GM12878 (cell line): ENCODE data around the gene CFAP97. TPM values are rescaled to one million over a fixed set of nuclear protein-coding genes. Genes with fewer than 3 reads are reported as not detected.

Experiments
- BRCA1 ChIP-seq: IDR thresholded peaks from 2 replicates; pipeline ENCODE4 v1.6.1; 2011; ENCODE audit warnings: low read depth, low read length, improper control_type of control experiment
- CBFB ChIP-seq: IDR thresholded peaks from 2 replicates; pipeline ENCODE4 v1.6.1; 2016; ENCODE audit warnings: antibody characterized with exemption, low read depth
- CEBPB ChIP-seq, 2 experiments: fragments of 150-350 bp in 1 of 2; IDR thresholded peaks; 2 replicates each; pipeline ENCODE4 v1.6.1; 2012 to 2014; ENCODE audit warnings: low read depth in 2 of 2, low read length in 2 of 2, borderline replicate concordance in 1 of 2, inconsistent platforms in 1 of 2
- MYC ChIP-seq: IDR thresholded peaks from 2 replicates; pipeline ENCODE4 v1.6.1; 2011; ENCODE audit warnings: mild to moderate bottlenecking, low read length, moderate library complexity, inconsistent platforms; ENCODE audit not compliant: insufficient read depth, insufficient replicate concordance, insufficient read length, severe bottlenecking
- NR2C2 ChIP-seq: IDR thresholded peaks from 2 replicates; pipeline ENCODE4 v1.6.1; 2011; ENCODE audit warnings: borderline replicate concordance, low read depth; ENCODE audit not compliant: control insufficient read depth, insufficient read length
- RB1 ChIP-seq: fragments of 450-650 bp; formaldehyde crosslinking; IDR thresholded peaks from 2 replicates; pipeline ENCODE4 v1.6.1; 2017; ENCODE audit warnings: mild to moderate bottlenecking, borderline replicate concordance
- RCOR1 ChIP-seq: conservative IDR thresholded peaks from 2 replicates; pipeline ENCODE4 v1.6.1; 2012; ENCODE audit warnings: low read depth, low read length, improper control_type of control experiment
- RELA ChIP-seq: fragments of 450-650 bp; IDR thresholded peaks from 2 replicates; pipeline ENCODE4 v1.8.0; 2014; ENCODE audit warnings: borderline replicate concordance; ENCODE audit not compliant: partially characterized antibody
- SMAD5 ChIP-seq: IDR thresholded peaks from 2 replicates; pipeline ENCODE4 v1.6.1; 2016; ENCODE audit warnings: antibody characterized with exemption, low read depth
- TCF3 ChIP-seq: IDR thresholded peaks from 2 replicates; pipeline ENCODE4 v1.6.1; 2012; ENCODE audit warnings: low read depth, mild to moderate bottlenecking, low read length, borderline replicate concordance; ENCODE audit not compliant: insufficient read depth
- TCF7 ChIP-seq: IDR thresholded peaks from 2 replicates; pipeline ENCODE4 v1.6.1; 2014; ENCODE audit warnings: antibody characterized with exemption, borderline replicate concordance
- ZNF24 ChIP-seq: fragments of 450-650 bp; IDR thresholded peaks from 2 replicates; pipeline ENCODE4 v1.6.1; 2017; ENCODE audit warnings: antibody characterized with exemption, mild to moderate bottlenecking
- polyA plus RNA-seq, 11 experiments: library from polyadenylated mRNA; depleted of rRNA in 4 of 11; unstranded in 6 of 11; stranded (reverse) in 5 of 11; fragments of >200 nt; fragmentation: Nextera tagmentation in 4 of 11; fragmentation: Illumina TruSeq in 1 of 11; extraction: Ambion mirVana in 4 of 11; extraction: Trizol in 1 of 11; gene quantifications; 1 replicate in 1 of 11; 2 replicates in 10 of 11; pipeline versions ENCODE4 v1.2.1 to v1.2.3, GENCODE V29; 2011 to 2016; ENCODE audit warnings: inconsistent platforms in 2 of 11, missing spikeins in 2 of 11, low read depth in 1 of 11
- total RNA-seq, 4 experiments: library from RNA; depleted of rRNA in 3 of 4; stranded (reverse); fragments of >200 nt in 3 of 4; fragmentation: Illumina TruSeq in 1 of 4; extraction: Trizol in 1 of 4; gene quantifications; 2 replicates each; pipeline versions ENCODE4 v1.2.1 to v1.2.3, GENCODE V29; 2013 to 2021
- TF ChIP-seq, protein P1 (sequence below): IDR thresholded peaks from 2 replicates; pipeline ENCODE4 v1.6.1; 2011; ENCODE audit warnings: low read depth, mild to moderate bottlenecking, low read length, moderate library complexity, borderline replicate concordance; ENCODE audit errors: extremely low read depth
- TF ChIP-seq, protein P2 (sequence below): fragments of 450-650 bp; IDR thresholded peaks from 2 replicates; pipeline ENCODE4 v1.6.1; 2017; ENCODE audit warnings: antibody characterized with exemption, mild to moderate bottlenecking, moderate library complexity
- TF ChIP-seq, protein P3 (sequence below): IDR thresholded peaks from 2 replicates; pipeline ENCODE4 v1.6.1; 2012; ENCODE audit warnings: improper control_type of control experiment, low read depth, low read length; ENCODE audit not compliant: insufficient replicate concordance
- TF ChIP-seq, protein P4 (sequence below): fragments of 150-350 bp; IDR thresholded peaks from 2 replicates; pipeline ENCODE4 v1.6.1; 2016; ENCODE audit warnings: low read depth, low read length
- TF ChIP-seq, protein P5 (sequence below): fragments of 450-650 bp; IDR thresholded peaks from 2 replicates; pipeline ENCODE4 v1.6.1; 2014; ENCODE audit warnings: mild to moderate bottlenecking

The CFAP97 gene
- total and polyA plus RNA-seq, 10 of the 15 experiments (the other 5 are each of a cell fraction or from before 2014, with no cell fraction given): 26.4 to 62.7 (median 48.0) TPM

DNA sequence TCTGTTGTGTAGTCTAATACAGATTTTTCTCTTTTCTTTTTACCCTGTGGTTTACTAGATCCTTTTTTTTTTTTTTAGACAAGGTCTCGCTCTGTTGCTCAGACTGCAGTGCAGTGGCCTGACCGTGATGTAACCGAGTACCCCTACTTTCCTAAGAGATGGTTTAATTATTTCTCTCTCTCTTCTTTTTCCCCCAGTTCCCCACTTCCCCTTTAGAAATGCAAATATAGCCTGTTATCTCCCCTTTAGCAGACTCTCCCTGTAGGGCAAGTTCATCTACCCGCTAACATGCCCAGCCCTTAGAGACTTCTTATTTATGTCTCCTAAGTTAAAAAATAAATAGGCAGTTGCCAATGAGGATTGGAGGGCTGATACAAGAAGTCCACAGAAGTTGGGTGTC is 10.1 kb upstream of the CFAP97 start (continued):
- no peak for TF ChIP-seq TCF3
- no peak for TF ChIP-seq SMAD5
- TF ChIP-seq TCF7: no peak
- no peak for TF ChIP-seq ZNF24
- 0 out of 2 replicates have a peak, but pooled peaks have one; percentile 15 for TF ChIP-seq CBFB
- TF ChIP-seq CEBPB (IDR thresholded peaks at IDR 0.05; ENCODE audit: borderline replicate concordance in 1 of 2, low read depth in 2 of 2, low read length in 2 of 2): no peak
- no peak for TF ChIP-seq BRCA1
- TF ChIP-seq MYC: no peak
- TF ChIP-seq, protein P1, sequence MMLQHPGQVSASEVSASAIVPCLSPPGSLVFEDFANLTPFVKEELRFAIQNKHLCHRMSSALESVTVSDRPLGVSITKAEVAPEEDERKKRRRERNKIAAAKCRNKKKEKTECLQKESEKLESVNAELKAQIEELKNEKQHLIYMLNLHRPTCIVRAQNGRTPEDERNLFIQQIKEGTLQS: no peak
- TF ChIP-seq RB1: no peak
- no peak for TF ChIP-seq RCOR1
- TF ChIP-seq, protein P2, sequence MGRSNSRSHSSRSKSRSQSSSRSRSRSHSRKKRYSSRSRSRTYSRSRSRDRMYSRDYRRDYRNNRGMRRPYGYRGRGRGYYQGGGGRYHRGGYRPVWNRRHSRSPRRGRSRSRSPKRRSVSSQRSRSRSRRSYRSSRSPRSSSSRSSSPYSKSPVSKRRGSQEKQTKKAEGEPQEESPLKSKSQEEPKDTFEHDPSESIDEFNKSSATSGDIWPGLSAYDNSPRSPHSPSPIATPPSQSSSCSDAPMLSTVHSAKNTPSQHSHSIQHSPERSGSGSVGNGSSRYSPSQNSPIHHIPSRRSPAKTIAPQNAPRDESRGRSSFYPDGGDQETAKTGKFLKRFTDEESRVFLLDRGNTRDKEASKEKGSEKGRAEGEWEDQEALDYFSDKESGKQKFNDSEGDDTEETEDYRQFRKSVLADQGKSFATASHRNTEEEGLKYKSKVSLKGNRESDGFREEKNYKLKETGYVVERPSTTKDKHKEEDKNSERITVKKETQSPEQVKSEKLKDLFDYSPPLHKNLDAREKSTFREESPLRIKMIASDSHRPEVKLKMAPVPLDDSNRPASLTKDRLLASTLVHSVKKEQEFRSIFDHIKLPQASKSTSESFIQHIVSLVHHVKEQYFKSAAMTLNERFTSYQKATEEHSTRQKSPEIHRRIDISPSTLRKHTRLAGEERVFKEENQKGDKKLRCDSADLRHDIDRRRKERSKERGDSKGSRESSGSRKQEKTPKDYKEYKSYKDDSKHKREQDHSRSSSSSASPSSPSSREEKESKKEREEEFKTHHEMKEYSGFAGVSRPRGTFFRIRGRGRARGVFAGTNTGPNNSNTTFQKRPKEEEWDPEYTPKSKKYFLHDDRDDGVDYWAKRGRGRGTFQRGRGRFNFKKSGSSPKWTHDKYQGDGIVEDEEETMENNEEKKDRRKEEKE: no peak
- no peak for TF ChIP-seq NR2C2
- TF ChIP-seq, protein P3, sequence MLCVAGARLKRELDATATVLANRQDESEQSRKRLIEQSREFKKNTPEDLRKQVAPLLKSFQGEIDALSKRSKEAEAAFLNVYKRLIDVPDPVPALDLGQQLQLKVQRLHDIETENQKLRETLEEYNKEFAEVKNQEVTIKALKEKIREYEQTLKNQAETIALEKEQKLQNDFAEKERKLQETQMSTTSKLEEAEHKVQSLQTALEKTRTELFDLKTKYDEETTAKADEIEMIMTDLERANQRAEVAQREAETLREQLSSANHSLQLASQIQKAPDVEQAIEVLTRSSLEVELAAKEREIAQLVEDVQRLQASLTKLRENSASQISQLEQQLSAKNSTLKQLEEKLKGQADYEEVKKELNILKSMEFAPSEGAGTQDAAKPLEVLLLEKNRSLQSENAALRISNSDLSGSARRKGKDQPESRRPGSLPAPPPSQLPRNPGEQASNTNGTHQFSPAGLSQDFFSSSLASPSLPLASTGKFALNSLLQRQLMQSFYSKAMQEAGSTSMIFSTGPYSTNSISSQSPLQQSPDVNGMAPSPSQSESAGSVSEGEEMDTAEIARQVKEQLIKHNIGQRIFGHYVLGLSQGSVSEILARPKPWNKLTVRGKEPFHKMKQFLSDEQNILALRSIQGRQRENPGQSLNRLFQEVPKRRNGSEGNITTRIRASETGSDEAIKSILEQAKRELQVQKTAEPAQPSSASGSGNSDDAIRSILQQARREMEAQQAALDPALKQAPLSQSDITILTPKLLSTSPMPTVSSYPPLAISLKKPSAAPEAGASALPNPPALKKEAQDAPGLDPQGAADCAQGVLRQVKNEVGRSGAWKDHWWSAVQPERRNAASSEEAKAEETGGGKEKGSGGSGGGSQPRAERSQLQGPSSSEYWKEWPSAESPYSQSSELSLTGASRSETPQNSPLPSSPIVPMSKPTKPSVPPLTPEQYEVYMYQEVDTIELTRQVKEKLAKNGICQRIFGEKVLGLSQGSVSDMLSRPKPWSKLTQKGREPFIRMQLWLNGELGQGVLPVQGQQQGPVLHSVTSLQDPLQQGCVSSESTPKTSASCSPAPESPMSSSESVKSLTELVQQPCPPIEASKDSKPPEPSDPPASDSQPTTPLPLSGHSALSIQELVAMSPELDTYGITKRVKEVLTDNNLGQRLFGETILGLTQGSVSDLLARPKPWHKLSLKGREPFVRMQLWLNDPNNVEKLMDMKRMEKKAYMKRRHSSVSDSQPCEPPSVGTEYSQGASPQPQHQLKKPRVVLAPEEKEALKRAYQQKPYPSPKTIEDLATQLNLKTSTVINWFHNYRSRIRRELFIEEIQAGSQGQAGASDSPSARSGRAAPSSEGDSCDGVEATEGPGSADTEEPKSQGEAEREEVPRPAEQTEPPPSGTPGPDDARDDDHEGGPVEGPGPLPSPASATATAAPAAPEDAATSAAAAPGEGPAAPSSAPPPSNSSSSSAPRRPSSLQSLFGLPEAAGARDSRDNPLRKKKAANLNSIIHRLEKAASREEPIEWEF: no peak
- no peak for TF ChIP-seq RELA
- TF ChIP-seq, protein P4, sequence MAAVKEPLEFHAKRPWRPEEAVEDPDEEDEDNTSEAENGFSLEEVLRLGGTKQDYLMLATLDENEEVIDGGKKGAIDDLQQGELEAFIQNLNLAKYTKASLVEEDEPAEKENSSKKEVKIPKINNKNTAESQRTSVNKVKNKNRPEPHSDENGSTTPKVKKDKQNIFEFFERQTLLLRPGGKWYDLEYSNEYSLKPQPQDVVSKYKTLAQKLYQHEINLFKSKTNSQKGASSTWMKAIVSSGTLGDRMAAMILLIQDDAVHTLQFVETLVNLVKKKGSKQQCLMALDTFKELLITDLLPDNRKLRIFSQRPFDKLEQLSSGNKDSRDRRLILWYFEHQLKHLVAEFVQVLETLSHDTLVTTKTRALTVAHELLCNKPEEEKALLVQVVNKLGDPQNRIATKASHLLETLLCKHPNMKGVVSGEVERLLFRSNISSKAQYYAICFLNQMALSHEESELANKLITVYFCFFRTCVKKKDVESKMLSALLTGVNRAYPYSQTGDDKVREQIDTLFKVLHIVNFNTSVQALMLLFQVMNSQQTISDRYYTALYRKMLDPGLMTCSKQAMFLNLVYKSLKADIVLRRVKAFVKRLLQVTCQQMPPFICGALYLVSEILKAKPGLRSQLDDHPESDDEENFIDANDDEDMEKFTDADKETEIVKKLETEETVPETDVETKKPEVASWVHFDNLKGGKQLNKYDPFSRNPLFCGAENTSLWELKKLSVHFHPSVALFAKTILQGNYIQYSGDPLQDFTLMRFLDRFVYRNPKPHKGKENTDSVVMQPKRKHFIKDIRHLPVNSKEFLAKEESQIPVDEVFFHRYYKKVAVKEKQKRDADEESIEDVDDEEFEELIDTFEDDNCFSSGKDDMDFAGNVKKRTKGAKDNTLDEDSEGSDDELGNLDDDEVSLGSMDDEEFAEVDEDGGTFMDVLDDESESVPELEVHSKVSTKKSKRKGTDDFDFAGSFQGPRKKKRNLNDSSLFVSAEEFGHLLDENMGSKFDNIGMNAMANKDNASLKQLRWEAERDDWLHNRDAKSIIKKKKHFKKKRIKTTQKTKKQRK: no peak
- TF ChIP-seq, protein P5, sequence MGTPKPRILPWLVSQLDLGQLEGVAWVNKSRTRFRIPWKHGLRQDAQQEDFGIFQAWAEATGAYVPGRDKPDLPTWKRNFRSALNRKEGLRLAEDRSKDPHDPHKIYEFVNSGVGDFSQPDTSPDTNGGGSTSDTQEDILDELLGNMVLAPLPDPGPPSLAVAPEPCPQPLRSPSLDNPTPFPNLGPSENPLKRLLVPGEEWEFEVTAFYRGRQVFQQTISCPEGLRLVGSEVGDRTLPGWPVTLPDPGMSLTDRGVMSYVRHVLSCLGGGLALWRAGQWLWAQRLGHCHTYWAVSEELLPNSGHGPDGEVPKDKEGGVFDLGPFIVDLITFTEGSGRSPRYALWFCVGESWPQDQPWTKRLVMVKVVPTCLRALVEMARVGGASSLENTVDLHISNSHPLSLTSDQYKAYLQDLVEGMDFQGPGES: no peak
